ENCODE data around the gene PRR35.

GRCh38 chr16:515175-515938, 44.8 kb upstream of the PRR35 start:
- TF ChIP-seq, protein P1, sequence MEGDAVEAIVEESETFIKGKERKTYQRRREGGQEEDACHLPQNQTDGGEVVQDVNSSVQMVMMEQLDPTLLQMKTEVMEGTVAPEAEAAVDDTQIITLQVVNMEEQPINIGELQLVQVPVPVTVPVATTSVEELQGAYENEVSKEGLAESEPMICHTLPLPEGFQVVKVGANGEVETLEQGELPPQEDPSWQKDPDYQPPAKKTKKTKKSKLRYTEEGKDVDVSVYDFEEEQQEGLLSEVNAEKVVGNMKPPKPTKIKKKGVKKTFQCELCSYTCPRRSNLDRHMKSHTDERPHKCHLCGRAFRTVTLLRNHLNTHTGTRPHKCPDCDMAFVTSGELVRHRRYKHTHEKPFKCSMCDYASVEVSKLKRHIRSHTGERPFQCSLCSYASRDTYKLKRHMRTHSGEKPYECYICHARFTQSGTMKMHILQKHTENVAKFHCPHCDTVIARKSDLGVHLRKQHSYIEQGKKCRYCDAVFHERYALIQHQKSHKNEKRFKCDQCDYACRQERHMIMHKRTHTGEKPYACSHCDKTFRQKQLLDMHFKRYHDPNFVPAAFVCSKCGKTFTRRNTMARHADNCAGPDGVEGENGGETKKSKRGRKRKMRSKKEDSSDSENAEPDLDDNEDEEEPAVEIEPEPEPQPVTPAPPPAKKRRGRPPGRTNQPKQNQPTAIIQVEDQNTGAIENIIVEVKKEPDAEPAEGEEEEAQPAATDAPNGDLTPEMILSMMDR (conservative IDR thresholded peaks at IDR 0.05; ENCODE audit: low read depth, low read length), result no peak
- TF ChIP-seq EZH2 (IDR thresholded peaks at IDR 0.05; ENCODE audit: low read length, unreplicated experiment) (no peak), EZH2phosphoT487 (IDR thresholded peaks at IDR 0.05; ENCODE audit: borderline replicate concordance, low read length) (no peak)
